HL-60 (cell line): ENCODE measurements around the gene SGCB.

Source experiments
- DNase-seq, 2 experiments: peaks; one replicate each; pipeline ENCODE4 v3.0.0-alpha.2; 2010 to 2020; ENCODE audit warnings: low read depth in 1 of 2, low spot score in 1 of 2
- H3K27ac ChIP-seq: fragments of 250-450 bp; sonication (Bioruptor Pico); replicated peaks from 2 replicates; pipeline ENCODE4 v1.5.1; 2020; ENCODE audit warnings: mild to moderate bottlenecking, moderate library complexity
- H3K27me3 ChIP-seq: fragments of 250-450 bp; sonication (Bioruptor Pico); 2 replicates; pipeline ENCODE4 v1.5.1; 2021; ENCODE audit warnings: mild to moderate bottlenecking, moderate library complexity; ENCODE audit not compliant: insufficient read depth, poor library complexity, severe bottlenecking
- H3K4me3 ChIP-seq: replicated peaks from 2 replicates; pipeline ENCODE4 v1.5.1; 2011; ENCODE audit warnings: mild to moderate bottlenecking, control low read depth, low read length; ENCODE audit not compliant: insufficient read depth
- GABPA ChIP-seq: IDR thresholded peaks from 2 replicates; pipeline ENCODE4 v1.6.1; 2012; ENCODE audit warnings: low read depth
- POLR2AphosphoS5 ChIP-seq: IDR thresholded peaks from 2 replicates; pipeline ENCODE4 v1.6.1; 2012; ENCODE audit warnings: low read depth
- SPI1 ChIP-seq: IDR thresholded peaks from 2 replicates; pipeline ENCODE4 v1.6.1; 2012; ENCODE audit warnings: low read depth, mild to moderate bottlenecking, borderline replicate concordance
- TF ChIP-seq, protein P1 (sequence below): IDR thresholded peaks from 2 replicates; pipeline ENCODE4 v1.6.1; 2012; ENCODE audit warnings: low read depth; ENCODE audit not compliant: insufficient replicate concordance
- TF ChIP-seq, protein P2 (sequence below): IDR thresholded peaks from one replicate; pipeline ENCODE4 v1.5.1; 2011; ENCODE audit warnings: low read length, control low read depth, inconsistent platforms; ENCODE audit not compliant: insufficient read depth

Gene SGCB

DNA sequence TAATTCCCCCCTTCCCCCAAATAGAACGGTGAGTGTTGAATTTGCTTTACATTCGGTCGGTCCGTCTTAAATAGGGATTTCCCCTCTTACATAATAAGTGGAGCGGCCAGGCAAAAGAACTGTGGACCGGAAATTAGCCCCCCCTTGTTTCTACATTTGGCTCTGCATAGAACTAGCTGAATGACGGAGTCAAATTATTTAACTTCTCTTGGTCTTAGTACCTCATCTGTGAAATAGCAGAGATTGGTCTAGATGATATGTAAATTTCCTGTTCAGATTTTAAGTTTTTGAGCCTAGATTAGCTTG is 14.3 kb upstream of the SGCB start:
- Histone ChIP-seq H3K27me3 (peaks cover 33% of the 10 kb centered on the region), H3K27ac (no peak overlapping the region), H3K4me3 (no peak overlapping the region)
- no peak for DNase-seq
- TF ChIP-seq, protein P1, sequence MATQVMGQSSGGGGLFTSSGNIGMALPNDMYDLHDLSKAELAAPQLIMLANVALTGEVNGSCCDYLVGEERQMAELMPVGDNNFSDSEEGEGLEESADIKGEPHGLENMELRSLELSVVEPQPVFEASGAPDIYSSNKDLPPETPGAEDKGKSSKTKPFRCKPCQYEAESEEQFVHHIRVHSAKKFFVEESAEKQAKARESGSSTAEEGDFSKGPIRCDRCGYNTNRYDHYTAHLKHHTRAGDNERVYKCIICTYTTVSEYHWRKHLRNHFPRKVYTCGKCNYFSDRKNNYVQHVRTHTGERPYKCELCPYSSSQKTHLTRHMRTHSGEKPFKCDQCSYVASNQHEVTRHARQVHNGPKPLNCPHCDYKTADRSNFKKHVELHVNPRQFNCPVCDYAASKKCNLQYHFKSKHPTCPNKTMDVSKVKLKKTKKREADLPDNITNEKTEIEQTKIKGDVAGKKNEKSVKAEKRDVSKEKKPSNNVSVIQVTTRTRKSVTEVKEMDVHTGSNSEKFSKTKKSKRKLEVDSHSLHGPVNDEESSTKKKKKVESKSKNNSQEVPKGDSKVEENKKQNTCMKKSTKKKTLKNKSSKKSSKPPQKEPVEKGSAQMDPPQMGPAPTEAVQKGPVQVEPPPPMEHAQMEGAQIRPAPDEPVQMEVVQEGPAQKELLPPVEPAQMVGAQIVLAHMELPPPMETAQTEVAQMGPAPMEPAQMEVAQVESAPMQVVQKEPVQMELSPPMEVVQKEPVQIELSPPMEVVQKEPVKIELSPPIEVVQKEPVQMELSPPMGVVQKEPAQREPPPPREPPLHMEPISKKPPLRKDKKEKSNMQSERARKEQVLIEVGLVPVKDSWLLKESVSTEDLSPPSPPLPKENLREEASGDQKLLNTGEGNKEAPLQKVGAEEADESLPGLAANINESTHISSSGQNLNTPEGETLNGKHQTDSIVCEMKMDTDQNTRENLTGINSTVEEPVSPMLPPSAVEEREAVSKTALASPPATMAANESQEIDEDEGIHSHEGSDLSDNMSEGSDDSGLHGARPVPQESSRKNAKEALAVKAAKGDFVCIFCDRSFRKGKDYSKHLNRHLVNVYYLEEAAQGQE = no peak
- no peak for TF ChIP-seq POLR2AphosphoS5
- TF ChIP-seq, protein P2, sequence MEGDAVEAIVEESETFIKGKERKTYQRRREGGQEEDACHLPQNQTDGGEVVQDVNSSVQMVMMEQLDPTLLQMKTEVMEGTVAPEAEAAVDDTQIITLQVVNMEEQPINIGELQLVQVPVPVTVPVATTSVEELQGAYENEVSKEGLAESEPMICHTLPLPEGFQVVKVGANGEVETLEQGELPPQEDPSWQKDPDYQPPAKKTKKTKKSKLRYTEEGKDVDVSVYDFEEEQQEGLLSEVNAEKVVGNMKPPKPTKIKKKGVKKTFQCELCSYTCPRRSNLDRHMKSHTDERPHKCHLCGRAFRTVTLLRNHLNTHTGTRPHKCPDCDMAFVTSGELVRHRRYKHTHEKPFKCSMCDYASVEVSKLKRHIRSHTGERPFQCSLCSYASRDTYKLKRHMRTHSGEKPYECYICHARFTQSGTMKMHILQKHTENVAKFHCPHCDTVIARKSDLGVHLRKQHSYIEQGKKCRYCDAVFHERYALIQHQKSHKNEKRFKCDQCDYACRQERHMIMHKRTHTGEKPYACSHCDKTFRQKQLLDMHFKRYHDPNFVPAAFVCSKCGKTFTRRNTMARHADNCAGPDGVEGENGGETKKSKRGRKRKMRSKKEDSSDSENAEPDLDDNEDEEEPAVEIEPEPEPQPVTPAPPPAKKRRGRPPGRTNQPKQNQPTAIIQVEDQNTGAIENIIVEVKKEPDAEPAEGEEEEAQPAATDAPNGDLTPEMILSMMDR = no peak
- TF ChIP-seq GABPA = no peak
- no peak for TF ChIP-seq SPI1

DNA sequence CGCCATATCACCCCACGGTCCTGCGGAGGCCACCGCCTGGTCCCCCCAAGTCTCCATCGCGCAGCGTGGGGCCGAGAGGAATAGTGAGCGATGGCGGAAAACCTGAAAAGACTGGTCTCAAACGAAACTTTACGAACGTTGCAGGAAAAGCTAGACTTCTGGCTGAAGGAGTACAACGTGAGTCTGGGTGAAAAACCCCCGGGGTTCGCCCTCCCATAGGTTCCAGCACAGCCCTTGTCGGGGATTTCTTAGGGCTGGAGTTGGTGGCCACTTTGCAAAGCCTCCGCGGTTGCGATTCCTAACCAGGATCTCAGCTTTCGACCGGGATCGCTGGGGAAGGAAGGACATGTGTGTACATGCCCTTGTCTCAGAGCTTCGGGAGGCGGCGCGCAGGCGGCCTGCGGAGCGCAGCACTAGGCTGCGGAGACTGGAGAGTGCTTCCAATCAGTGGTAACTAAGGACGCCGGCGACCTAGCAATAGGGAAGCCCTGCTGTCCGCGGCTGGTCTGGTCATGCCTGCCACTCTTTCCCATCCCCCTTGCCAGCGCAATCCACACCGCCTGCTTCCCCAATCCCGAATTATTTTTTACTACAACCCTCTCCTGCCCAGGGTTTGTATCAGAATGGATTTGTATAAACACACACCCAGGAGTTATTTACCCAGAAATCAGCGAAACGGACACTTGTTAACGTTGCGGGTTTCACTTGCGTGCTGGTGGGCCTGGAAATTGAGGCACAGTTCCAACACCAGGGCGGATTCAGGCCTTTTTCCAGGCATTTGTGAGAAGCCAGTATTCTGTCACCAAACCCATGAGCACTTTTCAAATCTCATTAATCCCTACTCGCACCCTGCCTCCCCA is 13.7 kb upstream of the SGCB start:
- Histone ChIP-seq H3K4me3 (peak overlapping the region; percentile 37), H3K27ac (no peak overlapping the region), H3K27me3 (peaks cover 33% of the 10 kb centered on the region)
- DNase-seq = peak; percentile 36 to 42
- no peak for TF ChIP-seq POLR2AphosphoS5
- no peak for TF ChIP-seq SPI1
- no peak for TF ChIP-seq GABPA

DNA sequence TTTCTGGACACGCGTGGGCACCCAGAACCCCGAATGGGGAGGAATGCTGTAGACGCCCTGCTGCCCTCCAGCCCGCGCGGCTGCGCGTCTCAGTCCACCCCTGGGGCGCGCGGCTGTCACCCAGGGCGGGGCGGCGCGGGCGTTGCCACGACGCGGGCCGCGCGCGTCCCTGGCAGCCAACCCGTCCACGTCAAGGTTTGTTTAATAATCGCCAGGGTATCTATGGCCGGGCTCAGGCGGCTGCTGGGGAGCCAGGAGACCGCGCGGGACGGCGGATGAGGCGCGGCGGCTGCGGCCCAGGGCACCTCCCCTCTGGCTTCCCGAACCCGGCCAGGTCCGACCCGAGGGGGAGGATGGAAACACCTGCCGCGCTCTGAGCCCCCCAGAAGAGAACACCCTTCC is 13.1 kb upstream of the SGCB start, which contains the start of gene SPATA18:
Gene SPATA18, plus strand, starts transcription at position 92 of the 402 bp plus-strand sequence. CDS start 401 bp downstream, outside the sequence.
- peak within 1 kb of the TSS; percentile 37 for H3K4me3 ChIP-seq
- TF ChIP-seq, protein P2 = no peak
- TF ChIP-seq POLR2AphosphoS5 (no peak), SPI1 (no peak), GABPA (no peak)
- TF ChIP-seq, protein P1 = no peak
- no peak within 1 kb of the TSS for H3K27ac ChIP-seq
- DNase-seq = no peak
- H3K27me3 ChIP-seq = peaks cover 33% of the 10 kb centered on the region

DNA sequence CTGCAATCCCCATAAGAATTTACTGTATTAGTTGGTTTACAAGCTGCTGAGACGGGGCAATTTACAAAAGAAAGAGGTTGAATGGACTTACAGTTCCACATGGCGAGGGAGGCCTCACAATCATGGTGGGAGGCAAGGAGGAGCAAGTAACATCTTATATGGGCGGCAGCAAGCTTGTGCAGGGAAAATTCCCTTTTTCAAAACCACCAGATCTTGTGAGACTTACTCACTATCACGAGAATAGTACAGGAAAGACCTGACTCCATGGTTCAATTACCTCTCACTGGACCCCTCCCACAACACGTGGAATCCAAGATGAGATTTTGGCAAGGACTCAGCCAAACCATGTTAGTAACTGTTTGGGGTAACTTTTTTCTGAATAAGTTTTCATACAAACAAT is 11.2 kb upstream of the SGCB start:
- Histone ChIP-seq H3K4me3 (no peak overlapping the region), H3K27ac (no peak overlapping the region), H3K27me3 (peaks cover 33% of the 10 kb centered on the region)
- DNase-seq = no peak
- TF ChIP-seq GABPA (no peak), POLR2AphosphoS5 (no peak)
- TF ChIP-seq, protein P2 = no peak
- TF ChIP-seq, protein P1 = no peak
